Tibial artery (tissue), 4 donors: ENCODE measurements around the gene FIZ1.

Experiments used
- DNase-seq, 2 donors: peaks; one replicate each; pipeline ENCODE4 v3.0.0-alpha.2; 2019
- H3K27ac ChIP-seq, 2 donors: fragments of 200-600 bp; sonication (generic) in 1 of 2; 1 replicate in 1 of 2; 2 replicates in 1 of 2; pipeline ENCODE4 v1.5.1; 2018 to 2019; ENCODE audit warnings: mild to moderate bottlenecking in 1 of 2
- H3K27me3 ChIP-seq, 2 donors: fragments of 200-600 bp; sonication (generic) in 1 of 2; one replicate each; pipeline versions ENCODE4 v1.5.1 to v1.6.0; 2016 to 2019
- H3K36me3 ChIP-seq, 3 donors: fragments of 200-600 bp; sonication (generic) in 2 of 3; one replicate each; pipeline ENCODE4 v1.5.1; 2016 to 2019; ENCODE audit warnings: mild to moderate bottlenecking in 2 of 3
- H3K4me1 ChIP-seq, 4 donors: fragments of 200-600 bp; sonication (generic) in 2 of 4; 1 replicate in 3 of 4; 2 replicates in 1 of 4; pipeline ENCODE4 v1.5.1; 2016 to 2019
- H3K4me3 ChIP-seq, 2 donors: fragments of 200-600 bp; sonication (generic) in 1 of 2; 1 replicate in 1 of 2; 2 replicates in 1 of 2; pipeline ENCODE4 v1.5.1; 2018 to 2019; ENCODE audit warnings: mild to moderate bottlenecking in 2 of 2
- H3K9me3 ChIP-seq, 3 donors: fragments of 200-600 bp; sonication (generic) in 1 of 3; one replicate each; pipeline ENCODE4 v1.5.1; 2016 to 2019
- CTCF ChIP-seq, 2 experiments: fragments of 200-600 bp in 1 of 2; fragments of 450-650 bp in 1 of 2; IDR thresholded peaks; one replicate each; pipeline ENCODE4 v1.5.1; 2017 to 2019; ENCODE audit warnings: antibody characterized with exemption in 2 of 2, mild to moderate bottlenecking in 1 of 2, moderate library complexity in 1 of 2
- intact Hi-C: fragments of 100-400 bp; cut with DNase I; formaldehyde crosslinking; loops from one replicate; pipeline ENCODE4 v1.15.0; 2023; ENCODE audit warnings: low total_unique reads

The FIZ1 gene

GRCh38 chr19:55597501-55597921 lies 1.8 kb downstream of the FIZ1 start:
- no peak overlapping the region for H3K4me3 ChIP-seq
- H3K4me1 ChIP-seq: peaks cover 3 to 23% (median 8%) of the 10 kb centered on the region in 4 donors
- intact Hi-C loops: loop anchor here (5.0 kb wide), 1 partner anchor 35 kb away; no protein-coding TSS in a partner anchor
- H3K27me3 ChIP-seq: no peaks in the 10 kb centered on the region
- no peak overlapping the region for H3K27ac ChIP-seq
- no peaks in the 10 kb centered on the region for H3K9me3 ChIP-seq
- DNase-seq: no peak
- TF ChIP-seq CTCF (IDR thresholded peaks at IDR 0.05): no peak
- H3K36me3 ChIP-seq: peaks cover 0 to 55% (median 24%) of the 10 kb centered on the region in 3 donors

DNA sequence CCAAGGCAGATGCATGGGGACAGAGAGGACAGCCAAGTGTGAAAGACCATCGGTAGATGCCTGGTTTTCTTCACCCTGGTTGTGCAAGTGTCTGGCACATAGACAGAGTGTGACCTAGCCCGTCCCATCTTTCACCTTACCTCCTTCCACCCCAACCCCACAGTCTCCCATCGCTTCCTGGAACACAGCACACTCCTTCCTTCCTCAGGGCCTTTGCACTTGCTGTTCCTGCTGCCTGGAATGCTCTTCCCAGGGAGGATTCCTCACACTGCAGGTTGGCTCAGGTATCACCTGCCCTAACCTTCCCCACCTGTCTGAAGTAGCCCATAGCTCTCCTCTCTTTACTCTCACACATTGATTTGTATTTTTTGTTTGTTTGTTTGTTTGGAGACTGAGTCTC lies 3.0 kb downstream of the FIZ1 start:
- Histone ChIP-seq H3K27me3 (peaks cover 0 to 4% of the 10 kb centered on the region in 2 donors), H3K4me1 (peaks cover 3 to 13% (median 7%) of the 10 kb centered on the region in 4 donors), H3K9me3 (no peaks in the 10 kb centered on the region), H3K36me3 (peaks cover 0 to 60% (median 28%) of the 10 kb centered on the region in 3 donors), H3K27ac (no peak overlapping the region), H3K4me3 (no peak overlapping the region)
- no peak for TF ChIP-seq CTCF (IDR thresholded peaks at IDR 0.05)
- intact Hi-C loops: loop anchor here (5.0 kb wide), 1 partner anchor 36 kb away; no protein-coding TSS in a partner anchor
- DNase-seq: no peak

DNA sequence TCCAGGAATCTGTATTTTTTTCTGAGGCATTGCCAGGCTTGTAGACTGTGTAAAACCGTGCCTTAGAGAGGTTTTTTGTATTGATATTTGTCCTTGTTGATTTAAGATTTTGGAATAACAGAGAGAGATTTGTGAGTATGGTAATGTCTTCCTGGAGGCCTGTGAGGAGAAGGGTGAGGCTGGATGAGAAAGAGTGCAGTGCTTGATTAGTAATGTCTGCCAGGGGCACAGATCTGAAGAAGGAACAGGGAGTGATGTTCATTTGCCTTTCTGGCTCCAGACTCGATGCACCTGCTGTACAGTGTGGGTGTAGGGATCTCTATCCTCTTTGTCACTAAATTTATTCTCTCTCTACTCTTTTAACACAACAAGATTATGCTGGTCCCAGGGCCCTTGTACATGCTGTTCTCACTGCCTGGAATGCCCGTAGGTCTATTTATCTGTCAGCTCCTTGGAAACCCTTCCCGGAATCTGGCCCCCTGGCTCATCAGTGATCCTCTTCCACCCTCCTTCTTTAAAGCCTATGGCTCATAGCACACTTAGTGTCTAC lies 4.2 kb downstream of the FIZ1 start:
- no peak overlapping the region for H3K27ac ChIP-seq
- H3K36me3 ChIP-seq: peaks cover 0 to 60% (median 28%) of the 10 kb centered on the region in 3 donors
- no peak for TF ChIP-seq CTCF (IDR thresholded peaks at IDR 0.05)
- no peak overlapping the region for H3K4me3 ChIP-seq
- intact Hi-C loops: loop anchor here (5.0 kb wide), 1 partner anchor 37 kb away; no protein-coding TSS in a partner anchor
- H3K9me3 ChIP-seq: no peaks in the 10 kb centered on the region
- peaks cover 0 to 4% (median 0%) of the 10 kb centered on the region in 4 donors for H3K4me1 ChIP-seq
- DNase-seq: no peak
- peaks cover 0 to 11% of the 10 kb centered on the region in 2 donors for H3K27me3 ChIP-seq

DNA sequence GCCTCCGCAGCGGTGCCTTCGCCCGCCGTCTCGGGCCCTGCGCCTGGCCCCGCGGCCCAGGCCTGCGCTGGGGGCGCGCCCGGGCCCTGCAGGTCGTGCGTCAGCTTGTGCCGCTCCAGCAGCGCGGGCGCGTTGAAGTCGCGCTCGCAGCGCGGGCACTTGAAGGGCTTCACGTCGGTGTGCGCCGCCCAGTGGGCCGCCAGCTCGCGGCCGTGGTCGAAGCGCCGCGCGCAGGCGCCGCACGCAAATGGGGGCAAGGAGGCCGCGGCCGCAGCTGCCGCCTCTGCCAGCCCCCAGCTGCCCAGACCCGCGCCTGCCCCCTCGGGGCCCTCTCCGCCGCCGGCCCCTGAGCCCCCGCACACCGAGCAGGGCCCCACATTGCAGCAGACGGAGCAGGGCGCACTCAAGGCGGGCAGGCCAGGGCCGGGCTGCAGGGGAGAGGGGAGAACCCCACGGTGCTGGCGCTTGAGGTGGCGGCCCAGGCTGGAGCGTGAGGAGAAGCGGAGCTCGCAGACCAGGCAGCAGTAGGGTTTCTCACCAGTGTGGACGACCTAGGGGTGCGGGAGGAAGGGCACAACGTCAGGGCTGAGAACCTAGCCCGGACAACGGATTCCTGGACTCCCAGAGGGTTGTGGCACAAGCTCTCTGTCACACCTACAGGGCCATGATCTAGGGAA lies 6.1 kb downstream of the FIZ1 start:
- no peak for TF ChIP-seq CTCF (IDR thresholded peaks at IDR 0.05)
- Histone ChIP-seq H3K9me3 (no peaks in the 10 kb centered on the region), H3K4me3 (no peak overlapping the region), H3K4me1 (no peaks in the 10 kb centered on the region), H3K27ac (no peak overlapping the region), H3K36me3 (peaks cover 0 to 60% (median 28%) of the 10 kb centered on the region in 3 donors), H3K27me3 (peaks cover 0 to 18% of the 10 kb centered on the region in 2 donors)
- no peak for DNase-seq
- intact Hi-C loops: no loop called here

- no peak overlapping the region for H3K4me3 ChIP-seq
- peaks cover 0 to 58% (median 28%) of the 10 kb centered on the region in 3 donors for H3K36me3 ChIP-seq
- DNase-seq: no peak
- H3K9me3 ChIP-seq: no peaks in the 10 kb centered on the region
- intact Hi-C loops: no loop called here
- H3K27ac ChIP-seq: no peak overlapping the region
- H3K4me1 ChIP-seq: peaks cover 0 to 4% (median 0%) of the 10 kb centered on the region in 4 donors
- no peak for TF ChIP-seq CTCF (IDR thresholded peaks at IDR 0.05)
- peaks cover 0 to 21% of the 10 kb centered on the region in 2 donors for H3K27me3 ChIP-seq
These were observed 6.8 kb downstream of the FIZ1 start for GRCh38 chr19:55592391-55593090.
